ENCODE measurements around the gene CMTM8. TPM values are rescaled to one million over a fixed set of nuclear protein-coding genes. Genes with fewer than 3 reads are reported as not detected.

Gene CMTM8
- total and polyA plus RNA-seq, 7 donors, result 0.49 to 7.9 (median 4.3) TPM; not detected in 1

GRCh38 chr3:32322311-32322710 is 83.8 kb downstream of the CMTM8 start:
- Histone ChIP-seq H3K27me3 (no peaks in the 10 kb centered on the region), H3K4me3 (no peak overlapping the region), H3K27ac (no peak overlapping the region), H3K36me3 (no peaks in the 10 kb centered on the region), H3K4me1 (no peaks in the 10 kb centered on the region), H3K9me3 (no peaks in the 10 kb centered on the region)
- intact Hi-C loops (cut with DNase I), result no loop called here
- WGBS, 2 donors, result 93 to 98% methylated on average over 1 of the region's 1 CpG
- TF ChIP-seq, protein P1, sequence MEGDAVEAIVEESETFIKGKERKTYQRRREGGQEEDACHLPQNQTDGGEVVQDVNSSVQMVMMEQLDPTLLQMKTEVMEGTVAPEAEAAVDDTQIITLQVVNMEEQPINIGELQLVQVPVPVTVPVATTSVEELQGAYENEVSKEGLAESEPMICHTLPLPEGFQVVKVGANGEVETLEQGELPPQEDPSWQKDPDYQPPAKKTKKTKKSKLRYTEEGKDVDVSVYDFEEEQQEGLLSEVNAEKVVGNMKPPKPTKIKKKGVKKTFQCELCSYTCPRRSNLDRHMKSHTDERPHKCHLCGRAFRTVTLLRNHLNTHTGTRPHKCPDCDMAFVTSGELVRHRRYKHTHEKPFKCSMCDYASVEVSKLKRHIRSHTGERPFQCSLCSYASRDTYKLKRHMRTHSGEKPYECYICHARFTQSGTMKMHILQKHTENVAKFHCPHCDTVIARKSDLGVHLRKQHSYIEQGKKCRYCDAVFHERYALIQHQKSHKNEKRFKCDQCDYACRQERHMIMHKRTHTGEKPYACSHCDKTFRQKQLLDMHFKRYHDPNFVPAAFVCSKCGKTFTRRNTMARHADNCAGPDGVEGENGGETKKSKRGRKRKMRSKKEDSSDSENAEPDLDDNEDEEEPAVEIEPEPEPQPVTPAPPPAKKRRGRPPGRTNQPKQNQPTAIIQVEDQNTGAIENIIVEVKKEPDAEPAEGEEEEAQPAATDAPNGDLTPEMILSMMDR (IDR thresholded peaks at IDR 0.05), result no peak
- DNase-seq, result no peak

GRCh38 chr3:32323604-32324003 is 85.1 kb downstream of the CMTM8 start:
- no peak overlapping the region for H3K27ac ChIP-seq
- intact Hi-C loops (cut with DNase I), result no loop called here
- H3K36me3 ChIP-seq, result no peaks in the 10 kb centered on the region
- DNase-seq, result no peak
- WGBS, 2 donors, result 75 to 77% methylated on average over 4 of the region's 4 CpGs
- no peak overlapping the region for H3K4me3 ChIP-seq
- TF ChIP-seq EP300 (IDR thresholded peaks at IDR 0.05) (no peak), POLR2A (IDR thresholded peaks at IDR 0.05) (no peak), POLR2AphosphoS5 (IDR thresholded peaks at IDR 0.05) (no peak)
- TF ChIP-seq, protein P1 (IDR thresholded peaks at IDR 0.05), result no peak
- no peaks in the 10 kb centered on the region for H3K27me3 ChIP-seq
- H3K4me1 ChIP-seq, result no peaks in the 10 kb centered on the region
- H3K9me3 ChIP-seq, result no peaks in the 10 kb centered on the region

DNA sequence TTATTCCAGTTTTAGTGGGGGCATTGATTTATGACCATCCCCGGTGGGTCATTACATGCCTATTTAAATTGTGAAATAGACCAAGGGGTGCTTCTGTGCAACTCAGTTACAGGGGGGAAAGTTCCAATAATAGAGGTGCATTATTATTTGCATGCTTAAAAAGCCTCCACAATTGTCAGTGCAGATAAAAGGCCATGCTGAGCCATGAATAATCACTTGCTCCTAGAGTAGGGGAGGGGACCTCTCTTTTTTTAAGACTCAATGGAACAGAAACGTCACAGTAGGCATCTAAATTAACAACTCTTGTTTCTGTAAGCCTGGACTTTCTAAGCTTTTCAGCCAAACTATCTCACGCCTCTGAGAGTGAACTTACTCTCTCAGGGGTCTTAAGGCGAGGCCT is 86.7 kb downstream of the CMTM8 start:
- Histone ChIP-seq H3K9me3 (no peaks in the 10 kb centered on the region), H3K36me3 (no peaks in the 10 kb centered on the region), H3K4me3 (no peak overlapping the region), H3K27me3 (no peaks in the 10 kb centered on the region), H3K4me1 (no peaks in the 10 kb centered on the region), H3K27ac (no peak overlapping the region)
- intact Hi-C loops (cut with DNase I), result no loop called here
- DNase-seq, result no peak
- TF ChIP-seq, protein P1 (IDR thresholded peaks at IDR 0.05), result no peak
- TF ChIP-seq EP300 (IDR thresholded peaks at IDR 0.05) (no peak), POLR2A (IDR thresholded peaks at IDR 0.05) (no peak), POLR2AphosphoS5 (IDR thresholded peaks at IDR 0.05) (no peak)
- WGBS, 2 donors, result 82 to 89% methylated on average over 4 of the region's 4 CpGs

- no peak overlapping the region for H3K4me3 ChIP-seq
- no peak overlapping the region for H3K27ac ChIP-seq
- WGBS, 2 donors, result 82 to 93% methylated on average over 3 of the region's 3 CpGs
- TF ChIP-seq POLR2A (IDR thresholded peaks at IDR 0.05) (no peak), EP300 (IDR thresholded peaks at IDR 0.05) (no peak), POLR2AphosphoS5 (IDR thresholded peaks at IDR 0.05) (no peak)
- TF ChIP-seq, protein P1 (IDR thresholded peaks at IDR 0.05), result no peak
- intact Hi-C loops (cut with DNase I), result no loop called here
- DNase-seq, result no peak
- no peaks in the 10 kb centered on the region for H3K36me3 ChIP-seq
- no peaks in the 10 kb centered on the region for H3K9me3 ChIP-seq
- no peaks in the 10 kb centered on the region for H3K4me1 ChIP-seq
- H3K27me3 ChIP-seq, result no peaks in the 10 kb centered on the region
Measured at GRCh38 chr3:32325927-32326326, 87.4 kb downstream of the CMTM8 start.

DNA sequence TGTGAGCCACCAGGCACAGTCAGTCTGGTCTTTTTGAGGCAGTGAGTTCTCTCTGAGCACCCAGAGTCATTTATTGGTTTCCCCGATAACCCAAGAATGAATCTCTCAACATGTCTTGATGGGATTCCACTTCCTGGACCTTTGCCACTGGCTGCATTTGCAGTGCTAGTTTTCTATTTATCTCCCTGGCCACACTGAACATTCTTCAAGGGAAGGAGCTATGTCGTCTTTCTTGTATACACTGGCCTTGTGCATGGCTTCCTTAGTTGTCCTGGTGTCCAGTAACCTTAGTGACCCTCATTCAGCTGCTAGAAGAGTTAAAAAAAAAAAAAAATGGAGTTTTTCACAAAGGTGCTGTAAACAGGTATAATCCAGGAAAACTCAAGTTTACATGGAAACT is 88.3 kb downstream of the CMTM8 start:
- no peak for DNase-seq
- Histone ChIP-seq H3K27ac (no peak overlapping the region), H3K4me1 (no peaks in the 10 kb centered on the region), H3K36me3 (no peaks in the 10 kb centered on the region), H3K4me3 (no peak overlapping the region), H3K9me3 (no peaks in the 10 kb centered on the region), H3K27me3 (no peaks in the 10 kb centered on the region)
- intact Hi-C loops (cut with DNase I), result no loop called here
- TF ChIP-seq EP300 (IDR thresholded peaks at IDR 0.05), result no peak
- no peak for TF ChIP-seq POLR2AphosphoS5 (IDR thresholded peaks at IDR 0.05)
- TF ChIP-seq, protein P1 (IDR thresholded peaks at IDR 0.05), result no peak
- no peak for TF ChIP-seq POLR2A (IDR thresholded peaks at IDR 0.05)
- 84 to 93% methylated on average over 2 of the region's 2 CpGs for WGBS, 2 donors

Measured in sigmoid colon (tissue), 7 donors.